Peyer's patch (tissue), 4 donors: ENCODE data around the gene DCAF17. TPM values are rescaled to one million over a fixed set of nuclear protein-coding genes. Genes with fewer than 3 reads are reported as not detected.

Source experiments
- DNase-seq, 3 donors: peaks; one replicate each; pipeline ENCODE4 v3.0.0-alpha.2; 2017 to 2019
- H3K27ac ChIP-seq, 4 donors: fragments of 200-600 bp; sonication (generic); one replicate each; pipeline ENCODE4 v1.5.1; 2016 to 2019
- H3K27me3 ChIP-seq, 2 donors: fragments of 200-600 bp; sonication (generic); one replicate each; pipeline ENCODE4 v1.5.1; 2019
- H3K36me3 ChIP-seq, 3 donors: fragments of 200-600 bp; sonication (generic); one replicate each; pipeline ENCODE4 v1.5.1; 2016 to 2019
- H3K4me1 ChIP-seq, 4 donors: fragments of 200-600 bp; sonication (generic); one replicate each; pipeline ENCODE4 v1.5.1; 2016 to 2019
- H3K4me3 ChIP-seq, 4 donors: fragments of 200-600 bp; sonication (generic); 1 replicate in 3 of 4; 2 replicates in 1 of 4; pipeline ENCODE4 v1.5.1; 2016 to 2019; ENCODE audit warnings: mild to moderate bottlenecking in 1 of 4
- H3K9me3 ChIP-seq, 4 donors: fragments of 200-600 bp; sonication (generic); one replicate each; pipeline ENCODE4 v1.5.1; 2016 to 2019; ENCODE audit warnings: mild to moderate bottlenecking in 1 of 4
- CTCF ChIP-seq, 6 experiments: fragments of 450-650 bp in 4 of 6; fragments of 200-600 bp in 2 of 6; sonication (generic) in 1 of 6; IDR thresholded peaks; one replicate each; pipeline ENCODE4 v1.5.1; 2017 to 2019; ENCODE audit warnings: antibody characterized with exemption in 6 of 6, mild to moderate bottlenecking in 3 of 6, moderate library complexity in 1 of 6
- POLR2A ChIP-seq, 2 donors: fragments of 450-650 bp; IDR thresholded peaks; one replicate each; pipeline ENCODE4 v1.5.1; 2017; ENCODE audit warnings: antibody characterized with exemption in 2 of 2, mild to moderate bottlenecking in 2 of 2, moderate library complexity in 2 of 2
- total RNA-seq, 4 donors: library from RNA; depleted of rRNA; stranded (reverse); fragments of >200 nt; gene quantifications; one replicate each; pipeline ENCODE4 v1.1.0, GENCODE V29; 2016

DCAF17 gene
- total RNA-seq, 4 donors from 2014 or later, result 17.3 to 29.7 (median 24.9) TPM

- TF ChIP-seq POLR2A (IDR thresholded peaks at IDR 0.05) (no peak), CTCF (IDR thresholded peaks at IDR 0.05) (no peak)
- Histone ChIP-seq H3K27me3 (no peaks in the 10 kb centered on the region), H3K36me3 (peaks cover 0 to under 1% (median 0%) of the 10 kb centered on the region in 3 donors), H3K4me3 (no peak overlapping the region), H3K9me3 (no peaks in the 10 kb centered on the region), H3K27ac (no peak overlapping the region), H3K4me1 (peaks cover 0 to 23% (median 2%) of the 10 kb centered on the region in 4 donors)
- peak in 1 of 3 donors; percentile 49 for DNase-seq
Measured at GRCh38 chr2:171431677-171432167, 2.3 kb upstream of the DCAF17 start.

- Histone ChIP-seq H3K4me3 (peak overlapping the region in 1 of 4 donors; percentile 91), H3K27ac (peak overlapping the region in 2 of 4 donors; percentile 99)
Measured at GRCh38 chr2:171432206-171432968, 1.6 kb upstream of the DCAF17 start.

GRCh38 chr2:171432969-171433762 lies 860 bp upstream of the DCAF17 start:
- H3K36me3 ChIP-seq, result peaks cover 0 to 6% (median 0%) of the 10 kb centered on the region in 3 donors
- peak overlapping the region; percentile 94 to 99 (median 99) for H3K27ac ChIP-seq
- H3K9me3 ChIP-seq, result no peaks in the 10 kb centered on the region
- H3K4me1 ChIP-seq, result peaks cover 0 to 23% (median 2%) of the 10 kb centered on the region in 4 donors
- DNase-seq, result peak; percentile 56 to 81 (median 72)
- peak overlapping the region; percentile 69 to 91 (median 84) for H3K4me3 ChIP-seq
- no peaks in the 10 kb centered on the region for H3K27me3 ChIP-seq
- TF ChIP-seq CTCF (IDR thresholded peaks at IDR 0.05), result no peak
- TF ChIP-seq POLR2A (IDR thresholded peaks at IDR 0.05), result no peak

More at GRCh38 chr2:171432206-171432968, 1.6 kb upstream of the DCAF17 start:
- Histone ChIP-seq H3K4me1 (peaks cover 0 to 23% (median 2%) of the 10 kb centered on the region in 4 donors), H3K36me3 (peaks cover 0 to 6% (median 0%) of the 10 kb centered on the region in 3 donors), H3K27me3 (no peaks in the 10 kb centered on the region), H3K9me3 (no peaks in the 10 kb centered on the region)
- TF ChIP-seq POLR2A (IDR thresholded peaks at IDR 0.05), result no peak
- no peak for TF ChIP-seq CTCF (IDR thresholded peaks at IDR 0.05)
- no peak for DNase-seq

- TF ChIP-seq CTCF (IDR thresholded peaks at IDR 0.05) (peak in 5 of 6 experiments; percentile 25 to 58 (median 51)), POLR2A (IDR thresholded peaks at IDR 0.05) (no peak)
- H3K27me3 ChIP-seq, result no peaks in the 10 kb centered on the region
- peak within 1 kb of the TSS; percentile 69 to 91 (median 84) for H3K4me3 ChIP-seq
- H3K4me1 ChIP-seq, result peaks cover 0 to 23% (median 2%) of the 10 kb centered on the region in 4 donors
- H3K36me3 ChIP-seq, result peaks cover 0 to 8% (median 0%) of the 10 kb centered on the region in 3 donors
- no peak for DNase-seq
- no peaks in the 10 kb centered on the region for H3K9me3 ChIP-seq
- peak within 1 kb of the TSS; percentile 94 to 99 (median 99) for H3K27ac ChIP-seq
Measured at GRCh38 chr2:171433763-171434012, 338 bp upstream of the DCAF17 start, which contains the start of gene METTL8. METTL8 (minus strand) TSS chr2:171433990; CDS start chr2:171392185, 41,805 bp downstream.

GRCh38 chr2:171436307-171436706 lies 2.3 kb downstream of the DCAF17 start:
- Histone ChIP-seq H3K27ac (no peak overlapping the region), H3K4me3 (no peak overlapping the region), H3K36me3 (peaks cover 0 to 28% (median 0%) of the 10 kb centered on the region in 3 donors), H3K9me3 (no peaks in the 10 kb centered on the region), H3K4me1 (peaks cover 0 to 23% (median 2%) of the 10 kb centered on the region in 4 donors), H3K27me3 (no peaks in the 10 kb centered on the region)
- no peak for DNase-seq
- TF ChIP-seq POLR2A (IDR thresholded peaks at IDR 0.05), result no peak
- TF ChIP-seq CTCF (IDR thresholded peaks at IDR 0.05), result no peak
